ENCODE results near the gene FIBCD1.
"Not testable (repeated sequence)": the region's sequence is repeated elsewhere in the genome, so short reads cannot be mapped to it uniquely, and the experiment has no call there.

The FIBCD1 gene

GRCh38 chr9:130920762-130921299 is 18.2 kb downstream of the FIBCD1 start:
- DNase-seq: no peak

DNA sequence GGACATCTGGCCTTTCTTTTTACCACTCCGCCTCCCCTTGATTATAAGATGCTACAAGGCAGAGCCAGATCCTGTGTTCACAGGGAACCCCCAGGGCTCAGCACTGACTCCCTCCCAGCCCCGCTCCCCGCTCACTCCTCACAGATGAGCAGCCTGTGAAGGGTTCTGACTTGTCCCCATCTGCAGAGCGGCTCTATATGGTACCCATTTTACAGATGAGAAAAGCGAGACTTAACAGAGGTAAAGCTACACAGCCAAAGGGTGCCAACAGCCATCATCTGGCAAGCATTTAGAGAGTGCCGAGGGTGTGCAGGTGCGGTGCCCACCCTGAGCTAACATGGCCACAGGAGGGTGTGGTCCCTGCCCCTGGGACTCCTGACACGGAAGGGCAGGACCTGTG is 18.8 kb downstream of the FIBCD1 start:
- no peak for DNase-seq

GRCh38 chr9:130919559-130920145 is 19.4 kb downstream of the FIBCD1 start:
- no peak for DNase-seq

DNA sequence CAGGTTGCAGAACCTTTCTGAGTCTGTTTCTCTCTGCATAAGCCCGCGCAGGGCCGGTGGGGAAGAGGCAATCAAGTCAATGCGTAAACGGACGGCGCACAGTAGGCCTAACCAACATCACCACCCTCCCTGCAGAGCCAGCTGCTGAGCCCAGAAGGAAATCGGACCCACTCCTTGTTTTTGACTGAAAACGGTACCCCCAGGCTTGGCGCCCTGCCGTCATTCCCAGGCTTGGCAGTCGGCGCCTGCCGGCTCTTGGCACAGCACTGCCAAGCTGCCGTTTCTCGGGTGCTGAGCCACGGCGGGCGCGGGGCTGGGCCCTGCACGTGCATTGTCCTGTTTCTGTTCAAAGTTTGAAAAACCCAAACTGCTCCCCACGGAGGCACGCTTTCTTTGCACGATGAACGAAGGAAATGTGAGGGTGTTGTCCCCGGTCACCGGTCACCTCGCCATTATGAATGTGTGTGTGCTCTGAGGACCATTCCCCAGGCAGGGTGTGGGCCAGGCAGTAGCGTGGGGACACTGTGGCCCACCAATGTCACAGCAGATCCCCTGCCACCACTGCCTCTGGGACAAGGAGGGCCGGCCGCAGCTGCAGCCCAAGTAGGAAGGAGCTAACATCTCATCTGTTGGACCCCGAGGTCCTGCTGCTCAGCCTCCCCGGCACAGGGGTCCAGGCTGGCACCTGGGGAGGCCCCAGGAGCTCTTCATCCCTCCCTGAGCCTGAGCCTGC is 20.1 kb downstream of the FIBCD1 start:
- DNase-seq: no peak

GRCh38 chr9:130918101-130918825 is 20.8 kb downstream of the FIBCD1 start:
- no peak for DNase-seq

- DNase-seq: no peak
Observed at GRCh38 chr9:130917168-130917960, 21.7 kb downstream of the FIBCD1 start.

GRCh38 chr9:130915096-130915447 is 24.0 kb downstream of the FIBCD1 start:
- no peak for DNase-seq

DNA sequence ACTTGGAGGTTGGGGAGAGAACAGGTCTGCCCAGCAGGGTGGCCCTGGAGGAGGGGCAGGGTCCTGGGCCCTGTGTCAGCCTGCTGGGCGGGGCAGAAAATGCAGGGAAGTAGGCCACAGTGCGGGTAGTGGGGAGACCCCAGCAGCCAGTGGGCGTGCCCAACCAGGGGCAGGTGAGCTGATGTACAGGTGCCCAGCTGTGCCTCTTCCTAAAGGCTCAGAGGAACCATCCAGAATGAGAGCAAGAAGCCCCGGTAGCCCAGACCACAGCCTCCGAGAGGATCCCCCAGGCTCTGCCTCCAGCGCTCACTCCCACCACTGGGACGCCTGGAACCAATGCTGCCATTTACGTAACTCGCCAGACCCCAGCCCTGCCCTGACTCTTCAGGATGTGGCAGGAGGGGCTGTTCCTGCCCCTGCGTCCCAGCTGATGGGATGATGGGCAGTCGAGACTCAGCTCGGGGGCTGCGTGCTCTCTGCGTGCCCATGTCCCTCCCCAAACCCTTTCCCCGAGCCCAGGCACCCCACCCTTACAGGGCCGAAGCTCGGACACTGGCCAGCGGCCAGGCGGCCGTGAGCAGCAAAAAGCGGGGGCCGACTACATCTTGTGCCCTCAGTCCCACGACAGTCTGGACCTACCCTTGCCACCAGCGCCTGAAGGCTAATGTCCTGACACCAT is 24.5 kb downstream of the FIBCD1 start:
- no peak for DNase-seq

GRCh38 chr9:130913599-130914416 is 25.2 kb downstream of the FIBCD1 start:
- no peak for DNase-seq

- no peak for DNase-seq
Observed at GRCh38 chr9:130912932-130913598, 26.0 kb downstream of the FIBCD1 start.

GRCh38 chr9:130911254-130912049 is 27.6 kb downstream of the FIBCD1 start:
- no peak for DNase-seq

DNA sequence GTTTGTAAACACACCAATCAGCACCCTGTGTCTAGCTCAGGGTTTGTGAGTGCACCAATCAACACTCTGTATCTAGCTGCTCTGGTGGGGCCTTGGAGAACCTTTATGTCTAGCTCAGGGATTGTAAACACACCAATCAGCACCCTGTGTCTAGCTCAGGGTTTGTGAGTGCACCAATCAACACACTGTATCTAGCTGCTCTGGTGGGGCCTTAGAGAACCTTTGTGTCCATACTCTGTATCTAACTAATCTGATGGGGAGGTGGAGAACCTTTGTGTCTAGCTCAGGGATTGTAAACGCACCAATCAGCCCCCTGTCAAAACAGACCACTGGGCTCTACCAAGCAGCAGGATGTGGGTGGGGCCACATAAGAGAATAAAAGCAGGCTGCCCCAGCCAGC is 28.4 kb downstream of the FIBCD1 start:
- DNase-seq: not testable (repeated sequence)

- DNase-seq: not testable (repeated sequence)
Observed at GRCh38 chr9:130910041-130910440, 29.0 kb downstream of the FIBCD1 start.

- no peak for DNase-seq
Observed at GRCh38 chr9:130908878-130909355, 30.1 kb downstream of the FIBCD1 start.

- no peak for DNase-seq
Observed at GRCh38 chr9:130908146-130908877, 30.7 kb downstream of the FIBCD1 start.

- no peak for DNase-seq
Observed at GRCh38 chr9:130906735-130907416, 32.2 kb downstream of the FIBCD1 start.

GRCh38 chr9:130905902-130906734 is 32.9 kb downstream of the FIBCD1 start:
- DNase-seq: no peak

Data from hematopoietic multipotent progenitor cell treated with erythropoietin and hydrocortisone succinate and interleukin-3 and kit ligand, for 8 days (in vitro differentiated cells).